A673 (cell line): ENCODE measurements around the gene PYGB. TPM values are rescaled to one million over a fixed set of nuclear protein-coding genes. Genes with fewer than 3 reads are reported as not detected.

Source experiments
- BruUV-seq: library from RNA; stranded (reverse); fragments of 400-500 nt; replicated peaks from 2 replicates; lab custom pipeline; 2021; lab: Mats Ljungman, UMichigan
- CTCF ChIA-PET: fragments of 300-600 bp; sonication (Branson Sonifier 250); formaldehyde crosslinking; loops from one replicate; lab custom pipeline; 2022; ENCODE audit warnings: antibody characterized with exemption; lab: Charles Lee
- POLR2A ChIA-PET: fragments of 300-600 bp; sonication (Branson Sonifier 250); formaldehyde crosslinking; loops from one replicate; lab custom pipeline; 2022; ENCODE audit warnings: antibody characterized with exemption; ENCODE audit not compliant: low non-redundant PET; lab: Charles Lee
- DNase-seq: peaks from one replicate; pipeline ENCODE4 v3.0.0-alpha.2; 2015; ENCODE audit warnings: low spot score
- H3K27ac ChIP-seq: fragments of 200-600 bp; sonication (generic); 2 replicates; pipeline ENCODE4 v1.5.1; 2016; ENCODE audit warnings: mixed run types, low read depth, mild to moderate bottlenecking, mixed read lengths, antibody characterized with exemption, low read length; ENCODE audit not compliant: poor library complexity, severe bottlenecking
- H3K27me3 ChIP-seq: fragments of 200-600 bp; sonication (generic); replicated peaks from 2 replicates; pipeline ENCODE4 v1.6.1; 2017; ENCODE audit warnings: mixed run types, low read depth, mild to moderate bottlenecking, mixed read lengths, antibody characterized with exemption, low read length; ENCODE audit not compliant: insufficient read depth, poor library complexity
- H3K36me3 ChIP-seq: fragments of 200-600 bp; sonication (generic); 2 replicates; pipeline ENCODE4 v1.6.1; 2016; ENCODE audit warnings: mixed run types, mild to moderate bottlenecking, mixed read lengths, antibody characterized with exemption, low read length; ENCODE audit not compliant: insufficient read depth, poor library complexity, severe bottlenecking
- H3K4me1 ChIP-seq: fragments of 200-600 bp; sonication (generic); 2 replicates; pipeline ENCODE4 v1.6.1; 2017; ENCODE audit warnings: mixed run types, mild to moderate bottlenecking, mixed read lengths, antibody characterized with exemption, low read length; ENCODE audit not compliant: insufficient read depth, poor library complexity, severe bottlenecking
- H3K4me3 ChIP-seq: fragments of 200-600 bp; sonication (generic); 2 replicates; pipeline ENCODE4 v1.5.1; 2016; ENCODE audit warnings: low read depth, mixed run types, mild to moderate bottlenecking, mixed read lengths, low read length; ENCODE audit not compliant: poor library complexity, severe bottlenecking
- H3K9me3 ChIP-seq: fragments of 200-600 bp; sonication (generic); 2 replicates; pipeline ENCODE4 v1.6.1; 2016; ENCODE audit warnings: mixed run types, low read depth, mild to moderate bottlenecking, mixed read lengths, antibody characterized with exemption, low read length; ENCODE audit not compliant: poor library complexity, severe bottlenecking
- CTCF ChIP-seq: fragments of 300-800, 200-600 bp; sonication (generic); conservative IDR thresholded peaks from 2 replicates; pipeline ENCODE4 v1.5.1; 2017; ENCODE audit warnings: low read depth, mild to moderate bottlenecking, antibody characterized with exemption, low read length, moderate library complexity, mixed read lengths
- EZH2 ChIP-seq: fragments of 200-600 bp; sonication (generic); IDR thresholded peaks from 2 replicates; pipeline ENCODE4 v1.6.1; 2017; ENCODE audit warnings: borderline replicate concordance, low read depth, mild to moderate bottlenecking, mixed read lengths, antibody characterized with exemption, low read length; ENCODE audit not compliant: poor library complexity, severe bottlenecking
- intact Hi-C: fragments of 100-400 bp; cut with micrococcal nuclease; formaldehyde crosslinking; loops from one replicate; pipeline ENCODE4 v1.10.0; 2022; ENCODE audit not compliant: unreplicated experiment
- total RNA-seq: library from RNA; stranded (reverse); gene quantifications from 2 replicates; pipeline ENCODE4 v1.2.3, GENCODE V29; 2021

Gene PYGB
- total RNA-seq, 1 experiment from 2014 or later = 52.3 TPM

- CTCF ChIA-PET = no interaction called here
- H3K4me1 ChIP-seq = peaks cover 9% of the 10 kb centered on the region
- H3K36me3 ChIP-seq = no peaks in the 10 kb centered on the region
- TF ChIP-seq EZH2 = no peak
- TF ChIP-seq CTCF = no peak
- H3K4me3 ChIP-seq = no peak overlapping the region
- BruUV-seq = no TSS peak
- H3K27ac ChIP-seq = no peak overlapping the region
- POLR2A ChIA-PET = no interaction called here
- intact Hi-C loops = no loop called here
- no peaks in the 10 kb centered on the region for H3K27me3 ChIP-seq
- no peak for DNase-seq
- no peaks in the 10 kb centered on the region for H3K9me3 ChIP-seq
These were observed 5.0 kb downstream of the PYGB start for GRCh38 chr20:25252686-25253421.

- ChIA-PET CTCF (interaction anchor here (0.7 kb wide), 1 partner anchor 30 kb away, joined by 6 read pairs; no protein-coding TSS in a partner anchor), POLR2A (no interaction called here)
- H3K27me3 ChIP-seq = no peaks in the 10 kb centered on the region
- H3K9me3 ChIP-seq = no peaks in the 10 kb centered on the region
- H3K4me3 ChIP-seq = no peak overlapping the region
- DNase-seq = no peak
- H3K27ac ChIP-seq = no peak overlapping the region
- BruUV-seq = no TSS peak
- H3K36me3 ChIP-seq = no peaks in the 10 kb centered on the region
- intact Hi-C loops = no loop called here
- TF ChIP-seq CTCF (no peak), EZH2 (no peak)
- peaks cover 9% of the 10 kb centered on the region for H3K4me1 ChIP-seq
These were observed 5.9 kb downstream of the PYGB start for GRCh38 chr20:25253606-25254275.

- no peaks in the 10 kb centered on the region for H3K27me3 ChIP-seq
- DNase-seq = no peak
- ChIA-PET CTCF (no interaction called here), POLR2A (no interaction called here)
- BruUV-seq = no TSS peak
- intact Hi-C loops = no loop called here
- no peak overlapping the region for H3K4me3 ChIP-seq
- no peak for TF ChIP-seq EZH2
- TF ChIP-seq CTCF = no peak
- peaks cover 9% of the 10 kb centered on the region for H3K4me1 ChIP-seq
- H3K36me3 ChIP-seq = peaks cover 2% of the 10 kb centered on the region
- no peak overlapping the region for H3K27ac ChIP-seq
- no peaks in the 10 kb centered on the region for H3K9me3 ChIP-seq
These were observed 6.7 kb downstream of the PYGB start for GRCh38 chr20:25254571-25254970.
